ENCODE results near the gene POU5F1.
"Not testable (repeated sequence)": the region's sequence is repeated elsewhere in the genome, so short reads cannot be mapped to it uniquely, and the experiment has no call there.

DNA sequence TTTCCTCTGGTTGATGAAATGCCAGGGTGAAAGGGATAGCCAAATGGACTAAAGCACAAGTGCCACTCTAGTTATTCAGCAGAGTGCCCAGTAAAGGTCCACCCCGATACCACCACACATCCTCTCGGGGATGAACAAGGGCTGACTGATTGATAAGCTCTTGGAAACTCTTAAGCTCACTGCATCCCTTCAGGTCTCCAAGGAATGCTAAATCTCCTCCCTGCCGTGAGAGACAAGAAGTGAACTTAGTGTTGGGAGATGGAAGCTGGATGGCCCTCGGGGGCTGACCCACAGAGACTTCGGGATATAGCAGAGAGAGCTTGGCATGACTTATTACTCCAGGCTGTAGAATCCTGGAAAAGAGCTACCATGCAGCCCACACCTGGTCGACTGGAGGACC, 13.4 kb upstream of the POU5F1 start:
- TF ChIP-seq, protein P1, sequence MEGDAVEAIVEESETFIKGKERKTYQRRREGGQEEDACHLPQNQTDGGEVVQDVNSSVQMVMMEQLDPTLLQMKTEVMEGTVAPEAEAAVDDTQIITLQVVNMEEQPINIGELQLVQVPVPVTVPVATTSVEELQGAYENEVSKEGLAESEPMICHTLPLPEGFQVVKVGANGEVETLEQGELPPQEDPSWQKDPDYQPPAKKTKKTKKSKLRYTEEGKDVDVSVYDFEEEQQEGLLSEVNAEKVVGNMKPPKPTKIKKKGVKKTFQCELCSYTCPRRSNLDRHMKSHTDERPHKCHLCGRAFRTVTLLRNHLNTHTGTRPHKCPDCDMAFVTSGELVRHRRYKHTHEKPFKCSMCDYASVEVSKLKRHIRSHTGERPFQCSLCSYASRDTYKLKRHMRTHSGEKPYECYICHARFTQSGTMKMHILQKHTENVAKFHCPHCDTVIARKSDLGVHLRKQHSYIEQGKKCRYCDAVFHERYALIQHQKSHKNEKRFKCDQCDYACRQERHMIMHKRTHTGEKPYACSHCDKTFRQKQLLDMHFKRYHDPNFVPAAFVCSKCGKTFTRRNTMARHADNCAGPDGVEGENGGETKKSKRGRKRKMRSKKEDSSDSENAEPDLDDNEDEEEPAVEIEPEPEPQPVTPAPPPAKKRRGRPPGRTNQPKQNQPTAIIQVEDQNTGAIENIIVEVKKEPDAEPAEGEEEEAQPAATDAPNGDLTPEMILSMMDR (IDR thresholded peaks at IDR 0.05), result not testable (repeated sequence)
- not testable (repeated sequence) for TF ChIP-seq POLR2A (IDR thresholded peaks at IDR 0.05)
